ENCODE measurements around the gene KDM6A. TPM values are rescaled to one million over a fixed set of nuclear protein-coding genes. Genes with fewer than 3 reads are reported as not detected.
"Not testable (repeated sequence)": the region's sequence is repeated elsewhere in the genome, so short reads cannot be mapped to it uniquely, and the experiment has no call there.

KDM6A gene
- total and polyA plus RNA-seq, 2 of the 13 experiments (the other 11 are each of a cell fraction or from before 2014, with no cell fraction given) = 16.7 to 18.2 TPM

- no peaks in the 10 kb centered on the region for H3K27me3 ChIP-seq (ENCODE audit: control insufficient read depth in 1 of 2, insufficient read depth in 2 of 2, low read length in 2 of 2)
- intact Hi-C loops (cut with micrococcal nuclease; ENCODE audit: unreplicated experiment) = no loop called here
- H3K27ac ChIP-seq (ENCODE audit: extremely low read length, insufficient read depth, low read length) = no peak overlapping the region
- no peaks in the 10 kb centered on the region for H3K36me3 ChIP-seq (replicated peaks in 1 of 2; ENCODE audit: control insufficient read depth in 1 of 2, insufficient read depth in 2 of 2, low read length in 2 of 2)
- H3K4me3 ChIP-seq (replicated peaks in 1 of 3; ENCODE audit: insufficient read depth in 1 of 3, low read depth in 2 of 3, low read length in 3 of 3) = no peak overlapping the region
- TF ChIP-seq HDAC2 (CRISPR knock-in tag; IDR thresholded peaks at IDR 0.05) (no peak), MAFK (conservative IDR thresholded peaks at IDR 0.05 in 1 of 2, IDR thresholded peaks at IDR 0.05 in 1 of 2; ENCODE audit: low read length in 2 of 2) (peak; percentile 80 to 91), MAFF (IDR thresholded peaks at IDR 0.05; ENCODE audit: low read depth, low read length) (peak; percentile 86), ZNF224 (CRISPR knock-in tag; IDR thresholded peaks at IDR 0.05) (no peak)
- H4K20me1 ChIP-seq (ENCODE audit: insufficient read depth, low read length) = peaks cover 3% of the 10 kb centered on the region; the same call in 1 of the 2 replicates
- CTCF ChIA-PET (ENCODE audit: low intra/inter-chr PET ratio, low total read pairs) = no interaction called here
- in situ Hi-C loops (cut with HindIII; ENCODE audit: extremely low pct_ligation_motif_present, low pct_unique_long_range_greater_than_20kb) = no loop called here
- H3K4me2 ChIP-seq (ENCODE audit: low read depth, low read length) = no peak overlapping the region
- H3K9ac ChIP-seq (ENCODE audit: insufficient read depth, low read depth, low read length) = no peak overlapping the region
- 97% methylated on average over 4 of the region's 4 CpGs for WGBS (ENCODE audit: low lambda C conversion rate)
- ATAC-seq = no peak
- POLR2A ChIA-PET = no interaction called here
- no peaks in the 10 kb centered on the region for H3K9me3 ChIP-seq (ENCODE audit: low read length)
- no peak for DNase-seq (ENCODE audit: low spot score)
- BruUV-seq (replicated peaks) = no TSS peak
- peaks cover 7% of the 10 kb centered on the region for H3K79me2 ChIP-seq (ENCODE audit: insufficient read depth, low read length)
- no peak for FAIRE-seq
- no peaks in the 10 kb centered on the region for H3K4me1 ChIP-seq (ENCODE audit: insufficient read depth, low read length)
- no peak overlapping the region for H2AFZ ChIP-seq (ENCODE audit: low read length)
These were observed 163.2 kb downstream of the KDM6A start for GRCh38 chrX:45036161-45036560.

DNA sequence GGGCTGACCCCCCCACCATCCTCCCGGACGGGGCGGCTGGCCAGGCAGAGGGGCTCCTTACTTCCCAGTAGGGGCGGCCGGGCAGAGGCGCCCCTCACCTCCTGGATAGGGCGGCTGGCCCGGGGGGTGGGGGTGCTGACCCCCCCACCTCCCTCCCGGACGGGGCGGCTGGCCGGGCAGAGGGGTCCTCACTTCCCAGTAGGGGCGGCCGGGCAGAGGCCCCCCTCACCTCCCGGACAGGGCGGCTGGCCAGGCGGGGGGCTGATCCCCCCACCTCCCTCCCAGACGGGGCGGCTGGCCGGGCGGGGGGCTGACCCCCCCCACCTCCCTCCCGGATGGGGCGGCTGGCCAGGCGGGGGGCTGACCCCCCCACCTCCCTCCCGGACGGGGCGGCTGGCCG, 167.1 kb downstream of the KDM6A start:
- H3K4me2 ChIP-seq (ENCODE audit: low read depth, low read length); H3K9ac ChIP-seq (ENCODE audit: insufficient read depth, low read depth, low read length); H3K27me3 ChIP-seq (ENCODE audit: control insufficient read depth in 1 of 2, insufficient read depth in 2 of 2, low read length in 2 of 2); H3K27ac ChIP-seq (ENCODE audit: extremely low read length, insufficient read depth, low read length); in situ Hi-C loops (cut with HindIII; ENCODE audit: extremely low pct_ligation_motif_present, low pct_unique_long_range_greater_than_20kb); H2AFZ ChIP-seq (ENCODE audit: low read length); FAIRE-seq; DNase-seq (ENCODE audit: low spot score); BruUV-seq (replicated peaks); H4K20me1 ChIP-seq (ENCODE audit: insufficient read depth, low read length); CTCF ChIA-PET (ENCODE audit: low intra/inter-chr PET ratio, low total read pairs); H3K9me3 ChIP-seq (ENCODE audit: low read length); POLR2A ChIA-PET; intact Hi-C loops (cut with micrococcal nuclease; ENCODE audit: unreplicated experiment); H3K4me3 ChIP-seq (replicated peaks in 1 of 3; ENCODE audit: insufficient read depth in 1 of 3, low read depth in 2 of 3, low read length in 3 of 3); ATAC-seq; H3K79me2 ChIP-seq (ENCODE audit: insufficient read depth, low read length); H3K36me3 ChIP-seq (replicated peaks in 1 of 2; ENCODE audit: control insufficient read depth in 1 of 2, insufficient read depth in 2 of 2, low read length in 2 of 2); H3K4me1 ChIP-seq (ENCODE audit: insufficient read depth, low read length): not testable (repeated sequence)
- WGBS (ENCODE audit: low lambda C conversion rate) = no CpG with 5 or more reads among the region's 28 CpGs
